GM21367 (cell line): ENCODE measurements around the gene ARHGAP12.
"Not testable (repeated sequence)": the region's sequence is repeated elsewhere in the genome, so short reads cannot be mapped to it uniquely, and the experiment has no call there.

Source experiments
- ATAC-seq: cut with Tn5 transposase; IDR thresholded peaks from one replicate; pipeline ENCODE4 v1.9.1; 2021; ENCODE audit not compliant: unreplicated experiment

The ARHGAP12 gene

DNA sequence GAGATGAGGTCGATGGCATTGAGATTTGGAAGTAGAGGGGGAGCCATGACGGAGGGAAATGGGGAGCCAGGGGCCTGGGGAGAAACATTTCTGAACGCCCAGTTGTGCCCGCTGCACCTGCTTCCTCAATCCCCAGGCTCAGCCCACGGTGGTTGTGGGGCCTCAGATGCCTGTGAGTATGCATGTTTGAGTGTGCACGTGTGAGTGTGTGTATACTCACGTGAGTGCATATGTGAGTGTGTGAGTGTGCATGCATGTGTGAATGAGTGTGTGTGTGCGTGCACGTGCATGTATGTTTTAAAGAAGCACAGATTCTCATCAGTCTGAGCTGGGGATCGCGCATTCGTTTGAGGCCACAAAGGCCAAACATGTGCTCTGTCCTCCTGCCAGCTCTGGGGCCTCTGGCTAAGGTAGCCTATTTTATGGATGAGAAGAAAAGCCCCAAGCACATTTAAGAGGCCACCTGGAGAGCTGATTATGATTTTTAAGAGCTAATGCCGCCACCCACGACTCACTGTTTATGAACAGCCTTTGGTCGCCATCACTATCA is 154.8 kb downstream of the ARHGAP12 start:
- ATAC-seq = no peak

DNA sequence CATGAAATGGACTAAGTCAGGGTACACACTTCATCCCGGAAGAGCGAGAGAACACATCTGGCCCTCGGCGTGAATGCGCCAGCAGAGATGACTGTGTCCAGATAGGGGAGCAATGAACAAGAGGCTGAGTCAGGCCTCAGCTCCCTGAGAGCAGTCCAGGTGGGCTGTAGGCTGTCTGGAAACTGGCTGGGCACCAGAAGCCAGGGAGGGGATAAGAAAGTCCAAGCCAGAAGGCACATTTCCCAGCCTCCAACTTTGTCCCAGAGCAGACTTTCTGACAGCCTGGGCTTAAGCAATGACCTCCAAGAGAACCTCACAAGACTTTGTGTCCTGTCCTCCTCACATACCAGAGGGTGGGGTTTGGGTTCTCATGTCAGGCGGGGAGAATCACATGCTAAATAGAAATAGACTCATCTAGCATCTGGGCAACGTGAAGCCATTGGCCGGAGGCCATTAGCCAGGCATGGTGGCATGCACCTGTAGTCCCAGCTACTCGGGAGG is 157.2 kb downstream of the ARHGAP12 start:
- ATAC-seq = no peak

DNA sequence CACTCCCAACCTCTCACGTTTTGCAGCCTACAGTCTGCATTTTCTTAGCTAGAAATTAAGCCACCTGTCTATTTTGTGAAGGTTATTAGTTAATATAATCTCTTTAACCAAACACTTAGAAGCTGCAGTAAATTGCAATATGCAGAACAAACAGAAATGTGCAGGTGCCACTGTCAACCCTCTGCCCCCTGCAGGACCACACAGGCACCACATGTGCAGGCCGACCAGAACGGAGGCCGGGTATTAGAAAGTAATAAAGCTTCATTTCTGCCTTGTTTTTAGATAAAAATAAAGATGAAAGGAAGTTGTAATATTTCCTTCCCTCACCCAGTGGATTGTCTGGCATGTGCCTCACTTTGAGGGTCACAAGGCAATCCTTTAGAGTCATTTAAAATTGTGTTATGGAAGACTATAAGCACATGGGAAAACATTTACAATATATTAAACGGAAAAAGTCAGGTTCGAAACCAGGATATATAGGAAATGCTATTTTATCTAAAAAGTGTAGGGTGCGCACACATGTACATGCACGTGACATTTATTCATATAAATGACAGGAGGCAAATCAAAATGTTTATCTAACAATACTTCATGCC is 158.2 kb downstream of the ARHGAP12 start:
- ATAC-seq = peak; percentile 68

DNA sequence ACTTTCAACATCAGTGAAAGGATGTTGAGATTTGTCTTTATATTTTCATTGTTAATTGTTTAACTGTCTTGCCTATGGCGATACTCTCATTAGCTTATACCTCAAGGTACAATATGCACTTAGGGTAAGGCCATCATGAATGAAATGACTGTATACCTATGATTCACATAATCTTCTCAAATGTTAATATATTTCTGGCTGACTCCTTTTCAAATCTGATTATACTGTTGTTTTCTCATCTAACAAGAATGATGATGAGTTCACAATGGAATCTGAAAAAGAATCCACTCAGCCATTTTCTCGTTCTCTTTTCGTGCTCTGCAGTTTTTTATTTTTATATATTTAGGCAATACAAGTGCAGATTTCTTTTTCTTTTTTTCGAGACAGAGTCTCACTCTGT is 159.1 kb downstream of the ARHGAP12 start:
- no peak for ATAC-seq

DNA sequence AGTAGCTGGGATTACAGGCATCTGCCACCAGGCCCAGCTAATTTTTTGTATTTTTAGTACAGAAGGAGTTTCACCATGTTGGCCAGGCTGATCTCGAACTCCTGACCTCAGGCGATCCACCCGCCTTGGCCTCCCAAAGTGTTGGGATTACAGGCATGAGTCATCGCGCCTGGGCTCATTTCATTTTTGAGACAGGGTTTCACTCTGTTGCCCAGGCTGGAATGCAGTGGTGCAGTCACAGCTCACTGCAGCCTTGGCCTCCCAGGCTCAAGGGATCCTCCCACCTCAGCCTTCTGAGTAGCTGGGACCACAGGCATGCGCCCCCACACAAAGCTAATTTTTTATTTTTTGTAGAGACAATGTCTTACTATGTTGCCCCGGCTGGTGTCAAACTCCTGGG is 159.7 kb downstream of the ARHGAP12 start:
- ATAC-seq = not testable (repeated sequence)

DNA sequence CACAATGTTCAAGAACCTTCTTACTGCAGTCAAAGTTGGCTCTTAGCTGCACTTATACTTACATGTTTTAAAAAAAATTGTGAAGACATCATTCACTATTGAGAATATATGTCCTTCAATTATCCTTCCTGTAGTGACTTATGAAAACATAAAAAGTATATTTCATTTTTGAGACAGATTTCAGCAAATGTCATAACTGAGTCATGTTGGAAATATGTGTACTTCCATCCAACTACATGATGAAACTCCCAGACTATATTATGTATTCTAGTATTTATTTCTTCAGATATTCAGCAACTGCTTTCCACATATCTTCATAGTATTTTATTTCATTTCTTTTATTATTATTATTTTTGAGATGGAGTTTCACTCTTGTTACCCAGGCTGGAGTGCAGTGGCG is 160.2 kb downstream of the ARHGAP12 start:
- ATAC-seq = no peak

DNA sequence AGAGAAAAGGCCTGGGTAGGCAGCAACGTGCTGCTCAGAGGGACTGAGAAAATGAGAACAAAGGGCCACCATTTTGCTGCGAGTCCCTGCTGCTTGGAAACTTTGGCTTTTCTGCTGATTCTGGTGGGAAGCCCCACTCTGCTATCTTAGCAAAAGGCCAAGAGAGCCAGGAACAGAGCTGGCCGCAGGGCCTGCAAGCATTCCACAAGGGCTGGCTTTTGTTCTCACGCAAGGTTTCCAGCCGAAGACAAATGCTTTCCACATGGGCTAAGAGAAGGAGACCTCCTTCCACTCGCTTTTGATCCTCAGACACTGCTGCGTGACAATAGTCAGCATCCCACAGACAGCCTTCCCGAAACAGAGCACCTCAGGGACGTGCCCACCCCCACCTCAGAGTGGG is 163.1 kb downstream of the ARHGAP12 start:
- no peak for ATAC-seq

DNA sequence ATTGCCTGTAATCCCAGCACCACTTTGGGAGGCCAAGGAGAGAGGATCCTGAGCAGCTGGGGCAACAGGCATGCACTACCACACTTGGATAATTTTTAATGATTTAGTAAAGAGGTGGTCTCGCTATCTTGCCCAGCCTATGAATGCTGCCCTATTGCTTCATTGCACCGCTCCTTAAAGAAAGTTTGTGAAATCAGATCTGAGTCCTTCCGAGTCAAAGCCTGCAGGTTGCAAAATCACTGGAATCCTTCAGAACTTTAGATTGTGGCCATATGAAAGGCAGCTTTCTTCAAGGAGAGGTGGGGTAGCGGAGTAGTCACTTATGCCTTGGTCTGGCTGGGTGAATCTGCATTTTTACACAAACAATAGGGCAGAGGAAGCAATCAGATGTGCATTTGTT is 166.3 kb downstream of the ARHGAP12 start:
- ATAC-seq = no peak

DNA sequence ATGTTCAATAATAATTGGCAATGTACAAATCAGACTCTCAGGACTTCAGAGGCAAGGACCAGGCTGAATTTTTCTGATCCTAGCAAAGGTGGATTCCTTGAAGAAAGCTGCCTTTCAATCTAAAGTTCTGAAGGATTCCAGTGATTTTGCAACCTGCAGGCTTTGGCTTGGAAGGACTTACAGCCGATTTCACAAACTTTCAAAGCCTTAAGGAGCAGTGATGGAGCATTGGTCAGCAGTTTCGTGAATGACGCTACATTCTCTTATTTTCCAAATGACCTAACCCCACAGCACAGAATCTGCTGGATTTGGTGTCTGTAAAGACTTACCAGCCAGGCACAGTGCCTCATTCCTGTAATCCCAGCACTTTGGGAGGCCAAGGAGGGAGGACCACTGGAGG is 167.5 kb downstream of the ARHGAP12 start:
- no peak for ATAC-seq

DNA sequence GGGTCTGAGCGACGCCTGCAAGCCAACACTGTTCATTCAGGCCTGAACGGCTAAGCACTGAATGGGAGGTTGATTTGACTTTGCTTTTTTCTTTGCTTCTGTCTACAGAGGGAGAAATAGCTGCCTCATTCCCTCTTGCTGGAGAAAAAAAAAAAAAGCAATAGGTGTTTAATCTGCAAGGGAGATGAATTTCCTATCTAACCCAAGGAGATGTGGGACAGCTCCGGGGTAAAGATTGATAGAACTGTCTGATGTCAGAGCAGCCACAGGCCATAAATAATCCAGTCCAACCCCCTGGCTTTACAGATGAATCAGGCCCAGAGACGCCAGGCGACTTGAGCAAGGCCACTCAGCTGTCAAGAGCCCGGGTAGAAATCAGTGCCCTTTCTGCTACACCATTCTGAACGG is 168.0 kb downstream of the ARHGAP12 start:
- ATAC-seq = no peak

DNA sequence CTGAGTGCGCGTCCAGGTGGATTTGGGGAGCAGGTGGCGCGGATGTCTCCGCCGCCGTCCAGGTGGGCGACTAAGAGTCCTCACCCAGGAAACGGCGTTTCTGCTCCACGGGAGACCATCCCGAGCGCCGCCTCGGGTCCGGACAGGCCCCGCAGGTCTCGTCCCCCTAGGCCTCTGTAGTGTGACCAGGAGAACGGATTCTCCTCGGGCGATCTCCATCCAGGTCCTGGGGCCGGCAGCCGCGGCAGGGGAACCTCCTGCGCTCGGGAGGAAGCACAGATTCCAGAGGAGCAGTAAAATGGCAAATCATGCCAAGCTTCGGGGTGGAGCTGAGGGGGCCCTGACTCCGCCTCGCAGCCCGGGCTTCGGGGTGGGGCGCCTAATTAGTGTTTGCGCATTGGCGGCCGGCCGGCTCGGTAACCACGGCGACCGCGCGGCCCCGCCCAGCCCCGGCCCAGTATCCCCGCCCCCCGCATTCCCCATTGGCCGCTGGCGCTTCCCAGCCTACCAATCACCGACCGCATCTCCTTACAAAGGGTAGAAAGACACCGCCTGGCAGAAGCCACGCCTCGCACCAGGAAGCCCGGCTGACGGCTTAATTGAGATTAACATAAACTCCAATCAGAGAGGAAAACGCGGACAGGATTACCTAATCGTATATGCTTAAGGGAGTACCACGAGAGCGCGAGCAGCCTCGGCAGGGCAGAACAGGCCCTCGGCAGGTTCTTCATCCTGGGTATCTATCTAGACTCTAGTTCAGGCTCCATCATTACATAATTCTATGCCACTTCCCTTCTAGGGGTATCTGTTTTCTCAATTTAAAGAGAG is 168.6 kb downstream of the ARHGAP12 start:
- peak; percentile 91 for ATAC-seq

DNA sequence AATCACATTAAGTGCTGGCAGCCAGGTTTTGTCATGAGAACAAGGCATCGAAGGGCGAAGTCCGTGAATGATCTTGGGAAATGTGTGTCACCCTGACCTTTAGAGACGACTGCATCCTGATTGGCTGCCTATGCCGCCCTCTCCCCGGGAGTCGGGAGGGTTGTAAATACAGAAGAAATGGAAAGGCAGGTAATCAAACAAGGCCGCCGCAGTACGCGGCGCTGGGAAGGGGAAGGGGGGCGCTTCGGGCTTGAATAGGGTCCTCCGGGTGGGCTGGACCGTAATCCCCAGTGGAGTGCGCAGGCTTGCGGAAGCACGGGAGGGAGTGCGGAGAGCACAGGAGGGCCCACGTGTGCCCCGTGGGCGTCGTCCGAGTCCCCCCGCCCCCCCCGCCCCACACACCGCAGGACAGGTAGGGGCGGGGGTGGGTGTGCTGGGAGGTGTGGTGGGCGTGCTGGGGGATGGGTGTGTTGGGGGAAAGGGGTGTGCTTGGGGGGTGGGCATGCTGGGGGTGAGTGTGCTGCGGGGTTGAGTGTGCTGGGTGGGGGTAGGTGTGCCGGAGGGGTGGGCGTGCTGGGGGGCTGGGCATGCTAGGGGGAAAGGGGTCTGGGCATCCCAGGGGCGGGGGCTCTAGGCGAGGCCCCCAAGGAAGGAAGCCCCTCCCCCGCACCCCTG is 169.4 kb downstream of the ARHGAP12 start:
- ATAC-seq = no peak

DNA sequence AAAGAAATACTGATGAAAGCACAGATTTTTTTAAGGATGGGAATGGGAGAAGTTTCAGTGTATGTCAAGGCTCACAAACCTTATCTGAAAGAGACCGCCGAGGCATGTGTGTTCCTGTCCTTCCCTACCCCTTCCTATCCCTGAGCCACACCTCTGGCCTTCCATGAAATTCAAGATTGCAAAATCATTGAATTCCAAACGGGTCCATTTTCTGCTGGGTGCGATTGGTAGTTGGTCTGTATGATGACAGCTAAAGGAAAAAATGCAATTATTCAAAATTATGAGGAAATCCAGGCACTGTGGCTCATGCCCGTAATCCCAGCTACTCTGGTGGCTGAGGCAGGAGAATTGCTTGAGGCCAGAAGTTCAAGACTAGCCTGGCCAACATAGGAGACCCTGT is 170.1 kb downstream of the ARHGAP12 start:
- no peak for ATAC-seq

DNA sequence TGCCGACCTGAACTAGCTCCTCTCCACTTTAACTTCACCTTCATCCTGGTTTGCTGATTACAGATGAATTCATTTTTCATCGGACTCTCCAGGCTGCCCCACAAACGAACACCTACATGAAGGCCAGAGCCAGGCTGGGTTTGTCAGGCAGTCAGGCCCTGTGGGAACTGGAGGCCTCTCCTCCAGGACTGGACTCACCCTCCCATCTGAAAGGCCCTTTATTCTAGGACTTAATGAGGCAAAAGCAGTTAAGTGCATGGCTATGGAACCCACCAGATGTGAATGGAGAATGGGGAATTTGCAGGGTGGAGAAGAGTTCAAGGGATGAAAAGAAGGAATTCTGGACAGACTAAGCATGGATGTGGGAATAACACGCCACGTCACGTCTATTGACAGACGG is 170.8 kb downstream of the ARHGAP12 start:
- no peak for ATAC-seq

DNA sequence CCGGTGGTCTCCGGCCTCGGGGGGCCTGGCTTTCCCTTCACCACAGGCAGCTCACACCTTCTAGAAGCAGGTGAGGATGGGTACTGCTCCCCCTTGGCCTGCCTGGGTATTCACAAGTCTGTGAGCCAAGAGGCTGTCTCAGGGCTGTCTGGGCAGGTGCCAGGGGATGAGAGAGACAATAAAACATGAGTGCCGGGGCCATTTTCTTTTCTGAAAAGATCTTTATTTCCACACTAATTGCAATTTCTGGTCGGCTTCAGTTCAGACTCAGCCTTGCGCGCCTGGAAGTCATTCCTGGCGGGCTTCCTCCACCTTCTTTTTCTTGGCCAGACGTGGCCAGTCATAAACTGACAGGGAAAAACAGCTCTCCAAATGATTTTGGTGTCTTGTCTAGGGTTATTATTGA is 171.2 kb downstream of the ARHGAP12 start:
- no peak for ATAC-seq

DNA sequence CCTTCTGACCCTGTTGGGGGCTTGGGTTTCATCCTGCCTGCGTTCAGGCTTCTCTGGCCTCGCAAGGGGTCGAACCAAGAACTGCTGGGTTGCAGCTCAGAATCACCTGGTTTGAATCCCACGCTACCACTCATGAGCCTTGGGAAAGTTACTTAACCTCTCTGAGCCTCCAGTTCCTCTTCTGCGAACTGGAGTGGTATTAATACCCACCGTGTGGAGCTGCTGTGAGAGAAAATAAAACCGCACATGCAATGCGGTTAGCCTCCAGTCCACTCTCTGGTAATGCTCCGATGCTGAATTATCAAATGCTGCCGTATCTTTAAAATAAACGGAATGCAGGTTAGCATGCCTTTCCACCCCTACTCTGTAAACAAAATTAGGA is 171.9 kb downstream of the ARHGAP12 start:
- no peak for ATAC-seq

DNA sequence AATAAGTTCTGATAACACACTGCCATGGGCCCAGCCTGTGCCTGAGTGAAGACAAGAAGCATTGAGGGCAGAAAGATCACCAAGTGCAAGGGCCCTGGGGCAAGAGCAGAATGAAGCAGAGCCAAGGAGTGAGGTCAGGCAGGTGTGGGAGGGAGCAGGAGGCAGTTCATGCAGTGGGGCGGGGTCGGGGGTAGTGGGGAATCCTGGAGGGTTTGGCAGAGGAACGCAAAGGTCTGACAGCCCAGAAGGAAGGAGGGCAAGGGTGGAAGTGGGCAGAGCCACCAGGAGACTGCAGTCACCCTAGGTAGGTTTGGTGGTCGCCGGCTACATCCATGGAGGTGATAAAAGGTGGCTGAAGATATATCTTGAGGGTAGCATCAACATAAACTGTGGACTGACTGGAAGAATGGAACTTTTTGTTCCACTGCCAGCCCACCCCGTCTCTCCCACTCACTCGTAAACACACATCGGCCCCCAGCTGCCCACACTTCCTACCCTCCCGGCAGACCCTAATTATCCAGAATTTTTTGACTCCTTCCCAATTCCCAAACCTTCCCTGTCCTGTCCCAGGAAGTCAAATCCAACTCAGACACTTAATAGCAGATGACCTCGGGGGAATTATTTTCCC is 172.4 kb downstream of the ARHGAP12 start:
- ATAC-seq = no peak
